Stimulated activated CD8-positive, alpha-beta memory T cell treated with anti-CD3 and anti-CD28 coated beads, Interleukin-2, amount 100 ng/mL, for 48 hours (primary cell): ENCODE data around the gene ZMPSTE24.

Source experiments
- DNase-seq, 2 donors: peaks; one replicate each; pipeline ENCODE4 v3.0.0-alpha.2; 2020; ENCODE audit warnings: low read depth in 2 of 2

ZMPSTE24 gene

GRCh38 chr1:40303790-40304189 lies 45.8 kb downstream of the ZMPSTE24 start:
- DNase-seq: no peak

- no peak for DNase-seq
Measured at GRCh38 chr1:40305451-40305850, 47.4 kb downstream of the ZMPSTE24 start.

- no peak for DNase-seq
Measured at GRCh38 chr1:40305871-40306270, 47.8 kb downstream of the ZMPSTE24 start.

GRCh38 chr1:40306296-40306695 lies 48.3 kb downstream of the ZMPSTE24 start:
- DNase-seq: no peak

- DNase-seq: no peak
Measured at GRCh38 chr1:40307186-40307585, 49.1 kb downstream of the ZMPSTE24 start.

GRCh38 chr1:40308036-40308727 lies 50.1 kb downstream of the ZMPSTE24 start:
- DNase-seq: no peak

GRCh38 chr1:40309374-40310128 lies 51.5 kb downstream of the ZMPSTE24 start:
- no peak for DNase-seq

GRCh38 chr1:40310129-40310461 lies 52.1 kb downstream of the ZMPSTE24 start:
- no peak for DNase-seq

- no peak for DNase-seq
Measured at GRCh38 chr1:40310983-40311642, 53.1 kb downstream of the ZMPSTE24 start.

- DNase-seq: no peak
Measured at GRCh38 chr1:40311692-40312091, 53.7 kb downstream of the ZMPSTE24 start.

GRCh38 chr1:40312238-40313205 lies 54.5 kb downstream of the ZMPSTE24 start:
- DNase-seq: no peak

- no peak for DNase-seq
Measured at GRCh38 chr1:40313329-40313957, 55.4 kb downstream of the ZMPSTE24 start.

- DNase-seq: no peak
Measured at GRCh38 chr1:40313958-40314720, 56.1 kb downstream of the ZMPSTE24 start.

GRCh38 chr1:40314721-40315238 lies 56.7 kb downstream of the ZMPSTE24 start:
- DNase-seq: no peak

GRCh38 chr1:40315239-40315794 lies 57.3 kb downstream of the ZMPSTE24 start:
- peak; percentile 70 to 79 for DNase-seq

- no peak for DNase-seq
Measured at GRCh38 chr1:40315795-40316594, 58.0 kb downstream of the ZMPSTE24 start.

- peak; percentile 23 to 47 for DNase-seq
Measured at GRCh38 chr1:40316595-40317393, 58.8 kb downstream of the ZMPSTE24 start, which contains the start of gene COL9A2. COL9A2 (minus strand) TSS chr1:40317286; CDS start chr1:40317197, 89 bp downstream.
